D721Med (cell line): ENCODE measurements around the gene OBI1.

Source experiments
- DNase-seq: peaks from one replicate; pipeline ENCODE4 v3.0.0; 2011; ENCODE audit warnings: low spot score; ENCODE audit not compliant: insufficient read length
- FAIRE-seq: peaks from 2 replicates; lab custom pipeline; 2011; peaks lifted over from hg19 to GRCh38; lab: Jason Lieb, UNC
- TF ChIP-seq, protein P1 (sequence below): IDR thresholded peaks from 2 replicates; pipeline ENCODE4 v1.5.1; 2012; ENCODE audit warnings: mild to moderate bottlenecking, control low read depth; ENCODE audit not compliant: insufficient read depth; ENCODE audit errors: missing control alignments

Gene OBI1

DNA sequence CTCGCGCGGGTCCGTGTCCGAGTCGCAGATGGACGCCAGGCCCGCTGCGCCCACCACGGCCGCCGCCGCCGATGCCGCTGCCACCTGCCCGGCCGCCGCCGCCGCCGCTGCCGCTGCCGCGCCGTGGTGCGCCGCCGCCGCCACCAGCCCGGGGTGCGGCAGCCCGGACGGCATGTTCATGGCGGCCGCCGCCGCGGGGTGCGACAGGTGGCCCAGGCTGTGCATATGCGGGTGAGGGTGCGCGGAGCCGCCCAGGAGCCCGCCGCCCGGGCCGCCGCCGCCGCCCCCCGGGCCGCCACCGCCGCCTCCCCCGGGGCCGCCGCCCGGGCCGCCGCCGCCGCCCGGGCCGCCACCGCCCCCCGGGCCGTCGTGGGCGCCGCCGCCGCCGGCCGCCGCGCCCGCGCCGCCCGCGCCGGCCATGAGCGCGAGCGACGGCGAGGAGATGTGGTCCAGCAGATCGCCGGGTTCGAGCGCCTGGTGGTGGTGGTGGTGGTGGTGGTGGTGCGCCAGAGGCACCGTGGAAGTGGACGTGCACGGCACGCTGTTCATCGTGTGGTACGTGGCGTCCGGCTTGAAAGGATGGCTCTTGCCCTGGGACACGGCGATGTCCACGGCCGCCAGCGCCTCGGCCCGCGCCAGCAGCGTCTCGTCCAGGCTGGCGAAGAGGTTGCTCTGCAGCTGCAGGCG lies 56.9 kb downstream of the OBI1 start:
- DNase-seq (no peak), FAIRE-seq (no peak)
- TF ChIP-seq, protein P1, sequence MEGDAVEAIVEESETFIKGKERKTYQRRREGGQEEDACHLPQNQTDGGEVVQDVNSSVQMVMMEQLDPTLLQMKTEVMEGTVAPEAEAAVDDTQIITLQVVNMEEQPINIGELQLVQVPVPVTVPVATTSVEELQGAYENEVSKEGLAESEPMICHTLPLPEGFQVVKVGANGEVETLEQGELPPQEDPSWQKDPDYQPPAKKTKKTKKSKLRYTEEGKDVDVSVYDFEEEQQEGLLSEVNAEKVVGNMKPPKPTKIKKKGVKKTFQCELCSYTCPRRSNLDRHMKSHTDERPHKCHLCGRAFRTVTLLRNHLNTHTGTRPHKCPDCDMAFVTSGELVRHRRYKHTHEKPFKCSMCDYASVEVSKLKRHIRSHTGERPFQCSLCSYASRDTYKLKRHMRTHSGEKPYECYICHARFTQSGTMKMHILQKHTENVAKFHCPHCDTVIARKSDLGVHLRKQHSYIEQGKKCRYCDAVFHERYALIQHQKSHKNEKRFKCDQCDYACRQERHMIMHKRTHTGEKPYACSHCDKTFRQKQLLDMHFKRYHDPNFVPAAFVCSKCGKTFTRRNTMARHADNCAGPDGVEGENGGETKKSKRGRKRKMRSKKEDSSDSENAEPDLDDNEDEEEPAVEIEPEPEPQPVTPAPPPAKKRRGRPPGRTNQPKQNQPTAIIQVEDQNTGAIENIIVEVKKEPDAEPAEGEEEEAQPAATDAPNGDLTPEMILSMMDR, result no peak

DNA sequence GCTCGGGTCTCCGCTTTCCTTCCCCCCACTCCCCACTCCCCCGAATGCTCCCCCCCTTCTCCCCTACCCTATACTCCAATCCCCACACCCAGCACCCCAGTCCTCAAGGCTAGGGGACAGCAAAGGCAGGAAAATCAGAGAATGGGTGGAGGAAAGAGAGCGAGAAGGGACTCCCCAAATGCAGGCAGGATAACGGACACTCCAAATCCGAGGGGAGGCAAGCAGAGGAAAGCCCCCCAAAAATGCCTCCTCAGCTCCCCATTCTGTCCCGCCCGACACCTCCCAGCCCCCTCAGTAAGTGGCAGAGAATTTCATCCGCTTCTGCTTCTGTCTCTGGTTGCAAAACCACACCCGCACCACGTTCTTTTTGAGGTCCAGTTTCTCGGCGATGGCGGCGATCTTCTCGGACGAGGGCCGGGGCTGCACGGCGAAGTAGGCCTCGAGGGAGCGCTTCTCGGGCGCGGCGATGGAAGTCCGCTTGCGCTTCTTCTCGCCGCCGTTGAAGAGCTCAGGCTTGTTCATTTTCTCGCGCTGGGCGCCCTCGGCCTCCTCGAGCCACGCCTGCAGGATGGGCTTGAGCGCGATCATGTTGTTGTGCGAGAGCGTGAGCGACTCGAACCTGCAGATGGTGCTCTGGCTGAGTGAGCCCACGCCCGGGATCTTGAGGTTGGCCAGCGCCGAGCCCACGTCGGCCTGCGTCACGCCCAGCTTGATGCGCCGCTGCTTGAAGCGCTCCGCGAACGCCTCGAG lies 57.7 kb downstream of the OBI1 start:
- TF ChIP-seq, protein P1, result no peak
- DNase-seq, result no peak
- FAIRE-seq, result no peak

DNA sequence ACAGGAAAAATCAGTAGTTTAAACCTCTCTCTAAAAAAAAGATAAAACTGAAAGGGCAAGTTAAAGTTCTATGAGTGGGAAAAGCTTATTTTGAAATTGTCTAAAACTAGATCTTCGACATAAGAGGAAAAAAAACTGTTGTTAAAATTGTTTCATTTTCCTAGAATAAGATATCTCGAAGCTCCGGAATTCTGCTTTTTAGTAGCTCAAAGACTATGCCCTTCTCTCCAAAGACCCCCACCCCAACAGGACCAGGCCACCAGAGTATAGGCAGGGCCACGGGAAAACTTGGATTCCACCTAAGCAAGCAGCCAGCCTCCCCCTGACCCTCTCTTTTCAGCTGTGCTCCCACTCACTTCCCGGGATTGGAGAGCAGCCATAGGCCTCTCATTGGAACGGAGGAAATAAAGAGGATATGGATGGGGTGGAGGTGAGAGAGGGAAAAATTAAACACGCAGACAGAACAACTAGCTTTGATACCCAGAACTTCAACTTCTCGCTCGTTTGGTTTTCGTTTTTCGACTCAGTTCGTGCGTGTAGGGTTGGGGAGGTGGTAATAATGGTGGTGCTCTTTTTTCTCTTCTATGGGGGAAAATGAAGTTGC lies 58.6 kb downstream of the OBI1 start:
- TF ChIP-seq, protein P1, result no peak
- FAIRE-seq (no peak), DNase-seq (no peak)

DNA sequence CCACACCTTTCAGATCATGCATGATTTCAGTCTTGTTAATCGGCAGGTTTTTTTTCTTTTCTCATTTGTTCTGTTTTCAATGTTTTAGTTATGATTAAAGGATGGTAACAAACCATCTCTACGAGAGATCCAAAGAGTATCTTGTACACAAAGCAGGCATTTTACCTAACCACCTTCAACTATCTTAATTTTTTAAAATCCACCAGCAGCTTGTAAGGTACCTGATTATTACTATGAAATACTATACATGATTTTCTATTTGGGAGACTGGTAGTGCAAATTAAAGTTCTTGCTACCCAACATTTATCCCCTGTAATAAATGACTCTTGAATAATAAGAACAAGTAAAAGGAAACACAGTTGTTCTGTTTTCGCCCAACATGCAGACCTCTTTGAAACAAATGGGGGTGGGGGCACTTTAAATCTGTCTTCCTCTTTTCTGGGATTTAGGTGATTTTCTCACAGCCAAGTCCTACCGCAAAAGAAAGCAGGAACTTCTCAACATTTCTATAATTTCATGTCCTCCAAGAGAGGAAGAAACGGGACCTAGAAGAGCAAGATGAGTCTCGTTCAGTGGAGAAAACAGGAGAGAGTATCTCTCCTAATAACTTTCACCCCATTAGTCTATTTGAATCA lies 59.2 kb downstream of the OBI1 start:
- TF ChIP-seq, protein P1, result no peak
- DNase-seq, result no peak
- FAIRE-seq, result no peak

DNA sequence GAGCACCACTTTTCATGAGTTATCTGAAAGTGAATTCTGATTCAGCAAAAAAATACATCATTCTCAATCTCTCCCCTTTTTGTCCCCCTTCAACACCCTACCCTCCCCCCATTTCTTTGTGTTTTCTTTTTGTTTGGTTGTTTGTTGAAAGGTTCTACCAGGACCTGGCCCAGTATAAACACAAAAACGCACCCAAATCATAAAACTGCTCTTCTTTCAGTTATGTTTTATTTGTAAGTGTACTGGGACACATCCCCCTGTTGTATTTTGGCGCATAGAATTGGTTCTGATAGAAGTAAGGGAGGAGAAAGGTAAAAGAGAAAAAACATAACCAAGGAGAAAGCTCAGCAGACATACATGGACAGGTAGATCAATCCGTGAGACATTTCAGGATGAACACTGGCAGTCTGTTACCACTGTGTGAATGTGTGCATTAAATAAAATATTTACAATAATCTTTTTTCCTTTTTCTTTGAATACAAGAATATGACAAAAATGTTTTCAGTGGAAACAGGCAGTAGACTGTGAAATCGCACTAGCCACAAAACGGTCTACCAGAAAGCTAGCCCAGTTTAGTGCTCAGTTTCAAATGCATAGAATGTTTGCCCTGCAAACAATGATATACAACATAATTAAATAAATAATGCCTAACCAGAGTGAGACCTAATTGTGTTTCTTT lies 59.9 kb downstream of the OBI1 start:
- TF ChIP-seq, protein P1, result no peak
- FAIRE-seq, result no peak
- no peak for DNase-seq

DNA sequence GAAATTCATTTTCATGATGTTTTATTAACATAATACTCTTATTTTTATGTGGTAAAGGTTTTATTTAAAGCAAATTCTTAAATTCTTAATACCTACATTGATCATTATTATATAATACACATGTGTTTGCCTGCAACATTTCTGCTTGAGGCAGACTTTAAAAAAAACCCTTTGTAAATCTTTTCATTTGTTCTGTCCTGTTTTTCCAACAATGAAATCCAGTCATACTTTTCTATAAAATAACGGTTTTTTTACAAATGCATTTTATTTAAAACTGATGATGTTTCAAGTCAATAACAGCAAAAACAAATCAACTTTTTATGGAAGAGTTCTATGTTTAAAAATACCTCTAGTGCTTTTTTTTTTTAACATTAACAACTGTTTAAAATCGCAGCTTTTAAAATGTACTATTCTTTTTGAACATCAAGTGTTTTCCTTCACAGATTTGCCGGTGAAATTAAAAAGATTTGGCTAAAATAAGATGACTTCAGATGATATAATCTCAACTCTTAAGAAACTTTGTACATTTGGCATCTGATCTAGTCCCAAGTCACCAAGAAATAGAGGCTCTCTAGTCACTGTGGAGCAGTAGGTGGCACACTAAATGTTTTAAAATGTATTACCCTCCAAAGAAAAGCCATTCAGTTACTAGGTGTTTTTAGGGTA lies 60.7 kb downstream of the OBI1 start:
- FAIRE-seq, result no peak
- DNase-seq, result no peak
- TF ChIP-seq, protein P1, result no peak
